ENCODE data around the gene PRKCB.

PRKCB gene

DNA sequence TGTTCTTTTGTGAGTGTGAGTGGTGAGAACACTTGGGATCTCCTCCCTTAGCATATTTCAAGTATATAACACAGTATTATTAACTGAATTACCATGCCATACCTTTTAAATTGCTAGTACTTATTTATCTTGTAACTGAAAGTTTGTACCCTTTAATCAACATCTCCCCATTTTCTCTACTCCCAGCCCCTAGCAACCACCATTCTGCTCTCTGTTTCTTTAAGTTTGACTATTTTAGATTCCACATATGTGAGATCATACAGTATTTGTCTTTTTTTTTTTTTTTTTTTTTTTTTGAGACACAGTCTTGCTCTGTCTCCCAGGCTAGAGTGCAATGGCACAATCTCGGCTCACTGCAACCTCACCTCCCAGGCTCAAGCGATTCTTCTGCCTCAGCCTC is 302.8 kb downstream of the PRKCB start:
- no peak for DNase-seq (ENCODE audit: low read depth)
- TF ChIP-seq, protein P1, sequence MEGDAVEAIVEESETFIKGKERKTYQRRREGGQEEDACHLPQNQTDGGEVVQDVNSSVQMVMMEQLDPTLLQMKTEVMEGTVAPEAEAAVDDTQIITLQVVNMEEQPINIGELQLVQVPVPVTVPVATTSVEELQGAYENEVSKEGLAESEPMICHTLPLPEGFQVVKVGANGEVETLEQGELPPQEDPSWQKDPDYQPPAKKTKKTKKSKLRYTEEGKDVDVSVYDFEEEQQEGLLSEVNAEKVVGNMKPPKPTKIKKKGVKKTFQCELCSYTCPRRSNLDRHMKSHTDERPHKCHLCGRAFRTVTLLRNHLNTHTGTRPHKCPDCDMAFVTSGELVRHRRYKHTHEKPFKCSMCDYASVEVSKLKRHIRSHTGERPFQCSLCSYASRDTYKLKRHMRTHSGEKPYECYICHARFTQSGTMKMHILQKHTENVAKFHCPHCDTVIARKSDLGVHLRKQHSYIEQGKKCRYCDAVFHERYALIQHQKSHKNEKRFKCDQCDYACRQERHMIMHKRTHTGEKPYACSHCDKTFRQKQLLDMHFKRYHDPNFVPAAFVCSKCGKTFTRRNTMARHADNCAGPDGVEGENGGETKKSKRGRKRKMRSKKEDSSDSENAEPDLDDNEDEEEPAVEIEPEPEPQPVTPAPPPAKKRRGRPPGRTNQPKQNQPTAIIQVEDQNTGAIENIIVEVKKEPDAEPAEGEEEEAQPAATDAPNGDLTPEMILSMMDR (conservative IDR thresholded peaks at IDR 0.05; ENCODE audit: low read depth, low read length): no peak

DNA sequence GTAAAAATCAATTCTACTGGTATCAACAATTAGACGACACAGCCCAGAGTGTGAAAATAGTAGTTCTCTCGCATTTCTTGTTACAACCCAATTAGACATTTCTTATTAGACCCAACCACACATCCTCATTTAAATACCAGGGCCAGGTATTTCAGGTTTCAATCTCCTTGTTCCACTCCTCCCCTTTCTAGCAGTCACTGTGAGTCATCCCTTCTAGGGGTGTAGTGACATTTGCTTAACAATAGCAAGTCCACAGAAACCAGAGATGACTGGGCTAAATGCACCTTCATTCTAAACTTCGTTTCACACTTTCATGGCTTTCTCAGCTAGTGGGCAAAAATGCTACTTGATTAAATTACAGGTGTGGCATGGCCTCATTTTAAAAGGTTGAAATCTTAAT is 303.5 kb downstream of the PRKCB start:
- TF ChIP-seq, protein P1 (conservative IDR thresholded peaks at IDR 0.05; ENCODE audit: low read depth, low read length): no peak
- DNase-seq (ENCODE audit: low read depth): no peak
- no peak overlapping the region for H3K4me3 ChIP-seq (ENCODE audit: low read depth, low read length)

More for the DNA sequence above, 302.8 kb downstream of the PRKCB start:
- H3K4me3 ChIP-seq (ENCODE audit: low read depth, low read length): no peak overlapping the region

DNA sequence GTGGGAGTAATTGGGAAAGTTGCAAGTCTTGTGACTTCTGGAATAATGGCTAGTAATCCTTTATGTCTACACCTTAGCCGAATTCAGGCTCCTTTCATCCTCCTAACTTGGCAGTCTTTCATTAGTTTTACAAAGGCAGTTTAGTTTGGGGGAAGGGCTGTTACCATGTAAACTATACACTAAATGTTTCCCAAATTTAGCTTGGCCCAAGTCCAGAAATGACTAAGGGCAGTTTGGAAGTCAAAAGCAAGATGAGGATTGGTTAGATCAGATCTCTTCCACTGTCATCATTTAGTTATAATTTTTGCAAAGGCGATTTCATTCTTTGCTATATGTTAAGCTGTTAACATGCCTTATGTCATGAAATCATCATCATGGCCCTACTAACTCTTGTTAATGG is 304.9 kb downstream of the PRKCB start:
- no peak for DNase-seq (ENCODE audit: low read depth)
- no peak overlapping the region for H3K4me3 ChIP-seq (ENCODE audit: low read depth, low read length)
- TF ChIP-seq, protein P1 (conservative IDR thresholded peaks at IDR 0.05; ENCODE audit: low read depth, low read length): no peak

DNA sequence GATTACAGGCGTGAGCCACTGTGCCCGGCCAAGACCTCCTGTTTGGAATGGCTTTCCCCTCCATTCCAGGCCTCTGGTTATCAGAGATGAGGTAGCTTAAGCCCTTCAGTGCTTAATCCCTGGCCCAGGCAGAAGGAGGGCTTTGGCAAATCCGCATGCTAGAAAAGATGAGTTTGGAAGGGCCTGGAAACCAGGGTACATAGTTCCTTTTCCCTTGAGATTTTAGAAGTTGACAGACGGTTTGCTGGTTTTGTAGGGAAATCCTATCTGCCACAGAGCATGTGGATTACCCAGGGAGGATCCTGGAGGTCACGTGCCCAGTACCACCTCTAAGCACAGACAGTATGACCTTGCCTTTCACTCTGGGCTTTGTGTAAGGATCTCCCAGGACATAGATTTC is 305.7 kb downstream of the PRKCB start:
- DNase-seq (ENCODE audit: low read depth): no peak
- TF ChIP-seq, protein P1 (conservative IDR thresholded peaks at IDR 0.05; ENCODE audit: low read depth, low read length): no peak
- H3K4me3 ChIP-seq (ENCODE audit: low read depth, low read length): no peak overlapping the region

- no peak for DNase-seq (ENCODE audit: low read depth)
- TF ChIP-seq, protein P1 (conservative IDR thresholded peaks at IDR 0.05; ENCODE audit: low read depth, low read length): no peak
- no peak overlapping the region for H3K4me3 ChIP-seq (ENCODE audit: low read depth, low read length)
Observed at GRCh38 chr16:24141917-24142316, 306.1 kb downstream of the PRKCB start.

DNA sequence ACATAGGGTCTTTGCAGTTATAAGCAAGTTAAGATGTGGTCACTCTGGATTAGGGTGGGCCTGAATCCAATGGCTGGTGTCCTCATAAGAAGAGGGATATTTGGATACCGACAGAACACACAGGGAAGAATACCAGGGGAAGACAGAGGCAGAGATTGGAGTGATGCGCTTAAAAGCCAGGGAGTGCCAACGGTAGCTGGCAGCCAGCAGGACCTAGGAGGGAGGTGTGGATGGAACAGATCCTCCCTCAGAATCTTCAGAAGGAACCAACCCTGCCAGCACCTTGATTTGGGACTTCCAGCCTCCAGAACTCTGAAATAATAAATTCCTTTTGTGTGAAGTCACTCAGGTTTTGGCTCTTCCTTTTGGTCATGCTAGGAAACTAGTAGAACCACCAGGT is 310.1 kb downstream of the PRKCB start:
- no peak for DNase-seq (ENCODE audit: low read depth)
- TF ChIP-seq, protein P1 (conservative IDR thresholded peaks at IDR 0.05; ENCODE audit: low read depth, low read length): no peak
- H3K4me3 ChIP-seq (ENCODE audit: low read depth, low read length): no peak overlapping the region

DNA sequence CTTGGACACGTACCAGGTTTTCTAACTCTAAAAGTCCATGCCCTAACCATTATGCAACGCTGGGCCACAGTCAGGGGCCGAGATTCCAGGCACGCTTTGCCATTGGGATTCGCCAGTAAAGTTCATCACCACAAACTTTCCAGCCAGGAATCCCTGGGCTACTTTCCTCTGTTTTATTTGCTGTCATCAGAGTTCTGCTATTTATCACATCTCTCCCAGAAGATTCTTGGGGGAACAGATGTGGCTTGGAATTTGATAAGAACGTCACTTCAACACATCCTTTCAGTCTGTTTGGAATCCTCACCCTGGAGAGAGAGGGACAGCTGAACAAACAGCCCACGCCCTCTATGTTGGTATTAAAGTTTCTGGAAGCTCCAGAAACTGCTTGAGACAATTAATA is 310.7 kb downstream of the PRKCB start:
- no peak for DNase-seq (ENCODE audit: low read depth)
- TF ChIP-seq, protein P1 (conservative IDR thresholded peaks at IDR 0.05; ENCODE audit: low read depth, low read length): no peak
- no peak overlapping the region for H3K4me3 ChIP-seq (ENCODE audit: low read depth, low read length)
